Measurements from ENCODE around the gene NAALADL2.

NAALADL2 gene

GRCh38 chr3:174960898-174961297 lies 101.8 kb downstream of the NAALADL2 start:
- no peak for TF ChIP-seq CTCF (IDR thresholded peaks at IDR 0.05)
- TF ChIP-seq ZFX (IDR thresholded peaks at IDR 0.05; ENCODE audit: borderline replicate concordance), result no peak
- no peak overlapping the region for H3K27ac ChIP-seq

GRCh38 chr3:174973465-174973864 lies 114.3 kb downstream of the NAALADL2 start:
- H3K27ac ChIP-seq, result no peak overlapping the region
- TF ChIP-seq ZFX (IDR thresholded peaks at IDR 0.05; ENCODE audit: borderline replicate concordance) (no peak), CTCF (IDR thresholded peaks at IDR 0.05) (no peak)

GRCh38 chr3:174986685-174987084 lies 127.6 kb downstream of the NAALADL2 start:
- TF ChIP-seq CTCF (IDR thresholded peaks at IDR 0.05) (no peak), ZFX (IDR thresholded peaks at IDR 0.05; ENCODE audit: borderline replicate concordance) (no peak)

GRCh38 chr3:175001091-175001490 lies 142.0 kb downstream of the NAALADL2 start:
- no peak for TF ChIP-seq CTCF (IDR thresholded peaks at IDR 0.05)

More at GRCh38 chr3:174986685-174987084, 127.6 kb downstream of the NAALADL2 start:
- H3K27ac ChIP-seq, result no peak overlapping the region

GRCh38 chr3:175002732-175003143 lies 143.6 kb downstream of the NAALADL2 start:
- no peak overlapping the region for H3K27ac ChIP-seq
- TF ChIP-seq ZFX (IDR thresholded peaks at IDR 0.05; ENCODE audit: borderline replicate concordance) (no peak), CTCF (IDR thresholded peaks at IDR 0.05) (no peak)

More at GRCh38 chr3:175001091-175001490, 142.0 kb downstream of the NAALADL2 start:
- no peak overlapping the region for H3K27ac ChIP-seq

- H3K27ac ChIP-seq, result no peak overlapping the region
- TF ChIP-seq ZFX (IDR thresholded peaks at IDR 0.05; ENCODE audit: borderline replicate concordance) (no peak), CTCF (IDR thresholded peaks at IDR 0.05) (no peak)
These were observed 144.5 kb downstream of the NAALADL2 start for GRCh38 chr3:175003590-175003989.

GRCh38 chr3:175005193-175005592 lies 146.1 kb downstream of the NAALADL2 start:
- H3K27ac ChIP-seq, result peak overlapping the region; percentile 81
- TF ChIP-seq CTCF (IDR thresholded peaks at IDR 0.05) (no peak), ZFX (IDR thresholded peaks at IDR 0.05; ENCODE audit: borderline replicate concordance) (no peak)
